GM18511 (cell line): Measurements from ENCODE around the gene GAREM2.

Experiments used
- ATAC-seq: cut with Tn5 transposase; IDR thresholded peaks from one replicate; pipeline ENCODE4 v1.9.1; 2021; ENCODE audit warnings: mild to moderate bottlenecking, moderate library complexity; ENCODE audit not compliant: unreplicated experiment

The GAREM2 gene

DNA sequence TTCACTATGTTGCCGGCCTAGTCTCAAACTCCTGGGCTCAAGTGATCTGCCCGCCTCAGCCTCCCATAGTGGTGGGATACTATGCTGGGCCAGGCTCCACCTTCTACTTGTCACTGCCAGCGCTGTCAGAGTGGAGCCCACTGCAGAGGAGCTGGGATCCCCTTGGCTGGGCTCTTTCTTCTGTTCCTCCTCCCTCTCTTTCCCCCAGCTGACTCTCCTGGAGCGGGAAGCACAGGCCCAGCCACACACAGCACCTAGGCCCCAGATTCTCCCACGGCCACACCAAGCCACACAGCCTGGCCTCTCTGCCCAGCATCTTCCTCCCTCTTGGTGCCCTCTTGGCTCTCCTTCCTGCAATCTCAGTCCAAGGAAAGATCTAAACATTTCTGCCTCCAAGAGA is 3.7 kb upstream of the GAREM2 start:
- ATAC-seq = no peak

GRCh38 chr2:26169681-26170414 is 3.0 kb upstream of the GAREM2 start:
- no peak for ATAC-seq

DNA sequence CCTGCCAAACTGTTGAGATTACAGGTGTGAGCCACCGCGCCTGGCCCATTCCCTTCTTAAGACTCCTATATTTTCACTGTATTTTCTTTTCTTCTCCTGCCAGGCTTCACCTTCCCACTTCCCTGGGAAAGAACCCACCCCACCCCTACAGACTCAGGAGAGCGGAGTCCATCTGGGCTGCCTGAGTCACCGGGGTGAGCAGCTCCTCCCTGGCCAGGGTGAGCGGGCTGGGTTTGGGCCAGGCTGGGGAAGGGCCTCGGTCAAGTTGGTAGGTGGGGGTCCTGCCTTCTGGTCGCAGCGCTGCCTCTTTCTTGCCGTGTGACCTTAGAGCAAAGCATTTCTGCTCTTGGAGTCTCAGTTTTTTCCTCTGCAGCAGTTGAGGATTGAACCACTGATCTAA is 2.1 kb upstream of the GAREM2 start:
- no peak for ATAC-seq

DNA sequence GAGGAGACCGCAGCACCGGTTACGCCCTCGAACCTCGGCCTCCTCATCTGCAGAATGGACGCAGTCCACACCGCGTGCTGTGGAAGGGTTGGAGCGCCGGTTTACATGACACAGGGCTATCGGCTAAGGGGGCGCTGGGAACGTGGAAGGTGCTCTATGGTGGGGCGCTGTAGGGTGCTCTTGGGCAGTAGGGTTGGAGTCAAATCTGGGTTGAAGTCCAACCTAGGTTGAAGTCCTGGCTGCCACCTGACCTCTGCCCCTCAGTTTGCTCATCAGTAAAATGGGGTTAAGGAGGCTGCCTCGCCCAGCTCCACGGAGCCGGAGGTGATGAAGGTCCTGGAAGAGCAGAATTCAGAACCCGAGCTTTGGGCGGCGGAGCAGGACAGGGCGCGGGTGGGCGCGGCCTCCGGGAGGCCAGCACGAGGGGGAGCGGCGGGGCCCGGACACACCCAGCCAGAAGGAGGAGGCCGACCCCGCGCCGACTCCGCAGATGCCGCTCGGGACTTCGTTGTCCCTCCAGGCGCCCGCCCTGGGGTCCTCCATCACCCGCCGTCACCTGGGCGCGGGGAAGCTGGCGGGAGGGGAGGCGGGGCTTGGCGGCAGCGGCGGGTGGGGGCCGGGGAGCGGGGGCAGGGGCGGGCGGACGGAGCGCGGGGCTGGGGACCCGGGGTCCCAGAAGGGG is 558 bp upstream of the GAREM2 start:
- no peak for ATAC-seq

- no peak for ATAC-seq
These were observed 1.0 kb downstream of the GAREM2 start for GRCh38 chr2:26173776-26174482.

GRCh38 chr2:26174691-26175465 is 2.0 kb downstream of the GAREM2 start:
- no peak for ATAC-seq

DNA sequence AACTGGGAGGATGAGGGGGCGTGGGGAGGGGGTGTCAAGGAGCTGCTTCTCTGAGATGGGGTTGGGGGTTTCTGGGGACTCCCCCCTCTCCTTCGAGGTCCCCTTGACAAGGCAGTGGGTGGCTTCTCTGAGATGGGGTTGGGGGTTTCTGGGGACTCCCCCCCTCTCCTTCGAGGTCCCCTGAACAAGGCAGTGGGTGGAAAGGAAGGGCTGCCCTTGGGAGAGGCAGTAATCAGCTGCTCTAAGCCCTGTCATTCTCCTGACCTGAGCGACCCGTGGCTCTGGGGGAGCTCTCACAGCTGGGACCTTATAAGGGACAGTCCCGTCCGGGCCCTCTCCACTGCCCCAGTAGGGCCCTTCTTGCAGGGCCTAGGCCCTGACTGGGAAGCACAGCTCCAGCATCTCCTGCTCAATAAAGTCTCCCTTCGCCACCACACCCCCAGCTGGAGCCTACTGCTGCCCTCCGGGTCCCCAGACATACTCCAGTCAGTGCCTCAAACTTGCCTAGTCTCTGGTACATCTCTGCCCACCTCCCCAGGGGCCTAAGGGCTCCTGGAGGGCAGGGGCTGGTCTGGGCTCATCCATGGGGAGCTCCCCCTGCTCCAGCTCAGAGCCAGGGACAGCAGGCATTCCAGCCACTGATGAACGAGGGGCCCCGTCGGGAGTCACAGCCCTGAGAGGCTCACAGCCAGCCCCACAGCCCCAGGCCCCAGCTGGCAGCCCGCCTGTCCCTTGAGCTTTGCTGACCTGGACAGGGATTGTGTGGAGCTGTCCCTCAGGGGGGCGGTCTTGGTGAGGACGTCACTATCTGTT is 2.8 kb downstream of the GAREM2 start:
- ATAC-seq = no peak

DNA sequence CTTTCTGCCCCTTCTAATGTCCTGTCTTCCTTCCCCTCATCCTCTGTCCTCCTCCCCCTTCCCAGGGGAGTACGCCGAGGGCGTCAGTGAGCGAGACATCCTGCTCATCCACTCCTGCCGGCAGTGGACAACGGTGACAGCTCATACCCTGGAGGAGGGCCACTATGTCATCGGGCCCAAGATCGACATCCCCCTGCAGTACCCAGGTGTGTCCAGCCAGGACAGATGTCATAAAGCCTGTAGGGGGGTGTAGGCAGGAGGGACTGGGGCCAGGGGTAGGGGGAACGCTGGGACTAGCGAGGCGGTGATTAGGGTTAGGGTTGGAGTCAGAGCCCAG is 3.4 kb downstream of the GAREM2 start:
- no peak for ATAC-seq

DNA sequence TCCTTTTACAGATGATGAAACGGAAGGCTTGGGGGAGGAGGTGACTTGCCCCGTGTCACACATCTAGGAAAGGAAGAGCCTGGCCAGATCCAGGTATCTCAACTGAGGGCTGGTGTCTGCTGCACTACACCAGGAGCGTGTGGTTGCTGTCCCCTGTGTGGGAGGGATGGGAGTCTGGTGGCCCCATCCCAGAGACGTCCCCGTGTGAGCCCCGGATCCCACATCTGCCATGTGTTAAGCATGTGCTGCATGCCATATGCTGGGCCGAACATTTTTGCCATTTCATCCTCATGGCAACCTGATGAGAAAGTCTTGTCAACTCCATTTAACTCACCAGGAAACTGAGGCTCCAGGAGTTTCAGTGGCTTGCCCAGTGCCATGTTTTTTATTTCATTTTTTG is 4.2 kb downstream of the GAREM2 start:
- no peak for ATAC-seq

GRCh38 chr2:26178246-26178645 is 5.4 kb downstream of the GAREM2 start:
- ATAC-seq = no peak

DNA sequence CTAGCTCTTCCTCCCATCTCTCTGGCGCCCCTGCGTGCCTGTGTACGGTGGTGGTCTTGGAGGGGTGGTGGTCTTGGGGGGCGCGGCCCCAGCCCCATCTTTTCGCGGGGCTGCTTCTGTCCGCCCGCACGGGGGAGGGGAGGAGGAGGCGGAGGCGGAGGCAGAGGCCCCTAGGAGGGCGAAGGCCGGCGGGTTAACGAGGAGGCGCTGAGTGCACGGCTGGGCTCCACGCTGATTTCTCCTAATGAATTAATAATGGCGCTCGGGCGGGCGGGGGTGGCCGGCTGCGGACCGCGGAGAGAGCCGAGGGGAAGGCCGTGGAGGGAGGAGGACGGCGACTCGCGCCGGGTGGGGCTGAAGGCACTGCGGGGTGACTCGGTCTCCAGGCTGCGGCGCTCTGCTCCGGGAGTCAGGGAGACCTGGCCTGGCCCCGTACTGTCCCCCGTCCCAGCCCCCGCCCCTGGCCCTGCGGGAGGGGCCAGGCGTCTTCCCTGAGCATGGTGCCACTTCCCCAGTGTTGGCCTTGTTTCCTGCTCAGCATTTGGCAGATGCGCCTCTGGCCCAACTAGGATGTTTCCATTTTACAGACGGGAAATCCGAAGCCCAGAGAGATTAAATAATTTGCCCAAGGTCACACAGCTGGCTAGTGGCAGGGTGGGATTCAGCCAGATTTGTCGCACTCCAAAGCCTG is 6.0 kb downstream of the GAREM2 start:
- no peak for ATAC-seq

GRCh38 chr2:26179446-26179913 is 6.6 kb downstream of the GAREM2 start:
- no peak for ATAC-seq

GRCh38 chr2:26182441-26182840 is 9.6 kb downstream of the GAREM2 start:
- no peak for ATAC-seq

GRCh38 chr2:26182887-26183630 is 10.2 kb downstream of the GAREM2 start:
- no peak for ATAC-seq

- no peak for ATAC-seq
These were observed 11.2 kb downstream of the GAREM2 start for GRCh38 chr2:26184121-26184520.

DNA sequence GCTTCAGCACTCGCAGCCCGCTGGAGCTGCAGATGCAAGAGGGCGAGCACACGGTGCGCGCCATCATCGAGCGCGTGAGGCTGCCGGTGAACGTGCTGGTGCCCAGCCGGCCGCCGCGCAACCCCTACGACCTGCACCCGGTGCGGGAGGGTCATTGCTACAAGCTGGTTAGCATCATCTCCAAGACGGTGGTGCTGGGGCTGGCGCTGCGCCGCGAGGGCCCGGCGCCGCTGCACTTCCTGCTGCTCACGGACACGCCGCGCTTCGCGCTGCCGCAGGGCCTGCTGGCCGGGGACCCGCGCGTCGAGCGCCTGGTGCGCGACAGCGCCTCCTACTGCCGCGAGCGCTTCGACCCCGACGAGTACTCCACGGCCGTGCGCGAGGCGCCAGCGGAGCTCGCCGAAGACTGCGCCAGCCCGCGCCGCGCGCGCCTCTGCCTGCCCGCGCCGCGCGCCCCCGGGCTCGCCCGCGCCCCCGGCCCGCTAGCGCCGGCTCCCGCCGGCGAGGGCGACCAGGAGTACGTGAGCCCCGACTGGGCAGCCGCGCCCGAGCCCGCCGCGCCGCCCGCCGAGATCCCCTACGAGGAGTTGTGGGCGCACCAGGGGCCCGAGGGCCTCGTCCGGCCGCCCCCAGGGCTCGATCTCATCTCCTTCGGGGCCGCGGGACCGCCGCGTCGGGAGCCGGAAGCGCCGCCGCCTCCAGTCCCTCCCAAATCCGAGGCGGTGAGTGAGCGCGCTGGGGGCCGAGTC is 11.8 kb downstream of the GAREM2 start:
- ATAC-seq = peak; percentile 88

GRCh38 chr2:26185304-26185928 is 12.5 kb downstream of the GAREM2 start:
- no peak for ATAC-seq
